ENCODE results near the gene GLCE. TPM values are rescaled to one million over a fixed set of nuclear protein-coding genes. Genes with fewer than 3 reads are reported as not detected.

Gene GLCE
- total and polyA plus RNA-seq, 7 donors, result 10.3 to 24.6 (median 13.9) TPM

- 40 to 50% methylated on average over 8 of the region's 8 CpGs for WGBS, 2 donors
- H3K9me3 ChIP-seq, result no peaks in the 10 kb centered on the region
These were observed 153.1 kb downstream of the GLCE start for GRCh38 chr15:69313432-69314000.

DNA sequence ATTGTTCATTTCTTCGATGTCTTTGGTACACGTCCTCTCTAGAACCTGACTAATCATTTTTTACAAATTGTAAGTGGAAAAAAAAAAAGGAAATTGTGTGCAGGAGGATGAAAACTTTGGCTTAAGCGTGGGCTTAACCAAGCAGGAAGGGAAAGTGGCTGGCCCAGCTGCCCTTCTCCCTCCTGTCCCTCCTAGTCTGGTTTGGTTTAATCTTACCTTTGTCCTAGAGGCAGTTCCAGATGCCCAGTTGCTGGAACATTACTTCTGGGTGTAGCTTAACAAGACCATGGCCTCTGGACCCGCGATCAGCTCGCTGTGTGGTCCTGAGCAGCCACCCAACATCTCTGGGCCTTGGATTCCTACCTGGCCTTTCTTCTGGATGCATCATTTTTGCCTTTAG lies 153.7 kb downstream of the GLCE start:
- peak overlapping the region in 1 of 4 donors; percentile 26 for H3K27ac ChIP-seq
- no peak overlapping the region for H3K4me3 ChIP-seq
- H3K9me3 ChIP-seq, result no peaks in the 10 kb centered on the region
- no peaks in the 10 kb centered on the region for H3K36me3 ChIP-seq
- intact Hi-C loops (cut with DNase I), result no loop called here
- TF ChIP-seq POLR2AphosphoS5 (IDR thresholded peaks at IDR 0.05), result no peak
- no peak for TF ChIP-seq EP300 (IDR thresholded peaks at IDR 0.05)
- H3K27me3 ChIP-seq, result no peaks in the 10 kb centered on the region
- 16 to 47% methylated on average over 6 of the region's 6 CpGs for WGBS, 2 donors
- no peak for DNase-seq
- no peaks in the 10 kb centered on the region for H3K4me1 ChIP-seq

More at GRCh38 chr15:69313432-69314000, 153.1 kb downstream of the GLCE start:
- Histone ChIP-seq H3K27me3 (no peaks in the 10 kb centered on the region), H3K27ac (peak overlapping the region in 1 of 4 donors; percentile 26), H3K4me3 (no peak overlapping the region), H3K36me3 (no peaks in the 10 kb centered on the region), H3K4me1 (no peaks in the 10 kb centered on the region)
- TF ChIP-seq POLR2AphosphoS5 (IDR thresholded peaks at IDR 0.05), result no peak
- TF ChIP-seq CTCF (IDR thresholded peaks at IDR 0.05), result no peak
- no peak for TF ChIP-seq POLR2A (IDR thresholded peaks at IDR 0.05)
- TF ChIP-seq EP300 (IDR thresholded peaks at IDR 0.05), result no peak
- intact Hi-C loops (cut with DNase I), result no loop called here
- no peak for DNase-seq

GRCh38 chr15:69314736-69315135 lies 154.3 kb downstream of the GLCE start:
- DNase-seq, result no peak
- H3K4me1 ChIP-seq, result no peaks in the 10 kb centered on the region
- H3K36me3 ChIP-seq, result no peaks in the 10 kb centered on the region
- H3K27ac ChIP-seq, result no peak overlapping the region
- TF ChIP-seq EP300 (IDR thresholded peaks at IDR 0.05) (no peak), POLR2AphosphoS5 (IDR thresholded peaks at IDR 0.05) (no peak), CTCF (IDR thresholded peaks at IDR 0.05) (no peak), POLR2A (IDR thresholded peaks at IDR 0.05) (no peak)
- no peaks in the 10 kb centered on the region for H3K9me3 ChIP-seq
- 64 to 86% methylated on average over 8 of the region's 8 CpGs for WGBS, 2 donors
- H3K27me3 ChIP-seq, result no peaks in the 10 kb centered on the region
- intact Hi-C loops (cut with DNase I), result no loop called here
- H3K4me3 ChIP-seq, result no peak overlapping the region

- Histone ChIP-seq H3K27ac (no peak overlapping the region), H3K36me3 (no peaks in the 10 kb centered on the region)
- intact Hi-C loops (cut with DNase I), result no loop called here
These were observed 155.1 kb downstream of the GLCE start for GRCh38 chr15:69315402-69316110.

More at GRCh38 chr15:69315402-69316110, 155.1 kb downstream of the GLCE start:
- Histone ChIP-seq H3K9me3 (no peaks in the 10 kb centered on the region), H3K27me3 (no peaks in the 10 kb centered on the region), H3K4me3 (no peak overlapping the region), H3K4me1 (no peaks in the 10 kb centered on the region)
- TF ChIP-seq CTCF (IDR thresholded peaks at IDR 0.05), result no peak
- TF ChIP-seq POLR2AphosphoS5 (IDR thresholded peaks at IDR 0.05), result no peak
- TF ChIP-seq POLR2A (IDR thresholded peaks at IDR 0.05), result no peak
- TF ChIP-seq EP300 (IDR thresholded peaks at IDR 0.05), result no peak
- 78 to 82% methylated on average over 9 of the region's 9 CpGs for WGBS, 2 donors
- DNase-seq, result no peak
